GM21717 (cell line): Measurements from ENCODE around the gene STK10.
"Not testable (repeated sequence)": the region's sequence is repeated elsewhere in the genome, so short reads cannot be mapped to it uniquely, and the experiment has no call there.

Experiments
- ATAC-seq: cut with Tn5 transposase; IDR thresholded peaks from one replicate; pipeline ENCODE4 v1.9.1; 2021; ENCODE audit warnings: mild to moderate bottlenecking, moderate library complexity; ENCODE audit not compliant: unreplicated experiment

STK10 gene

DNA sequence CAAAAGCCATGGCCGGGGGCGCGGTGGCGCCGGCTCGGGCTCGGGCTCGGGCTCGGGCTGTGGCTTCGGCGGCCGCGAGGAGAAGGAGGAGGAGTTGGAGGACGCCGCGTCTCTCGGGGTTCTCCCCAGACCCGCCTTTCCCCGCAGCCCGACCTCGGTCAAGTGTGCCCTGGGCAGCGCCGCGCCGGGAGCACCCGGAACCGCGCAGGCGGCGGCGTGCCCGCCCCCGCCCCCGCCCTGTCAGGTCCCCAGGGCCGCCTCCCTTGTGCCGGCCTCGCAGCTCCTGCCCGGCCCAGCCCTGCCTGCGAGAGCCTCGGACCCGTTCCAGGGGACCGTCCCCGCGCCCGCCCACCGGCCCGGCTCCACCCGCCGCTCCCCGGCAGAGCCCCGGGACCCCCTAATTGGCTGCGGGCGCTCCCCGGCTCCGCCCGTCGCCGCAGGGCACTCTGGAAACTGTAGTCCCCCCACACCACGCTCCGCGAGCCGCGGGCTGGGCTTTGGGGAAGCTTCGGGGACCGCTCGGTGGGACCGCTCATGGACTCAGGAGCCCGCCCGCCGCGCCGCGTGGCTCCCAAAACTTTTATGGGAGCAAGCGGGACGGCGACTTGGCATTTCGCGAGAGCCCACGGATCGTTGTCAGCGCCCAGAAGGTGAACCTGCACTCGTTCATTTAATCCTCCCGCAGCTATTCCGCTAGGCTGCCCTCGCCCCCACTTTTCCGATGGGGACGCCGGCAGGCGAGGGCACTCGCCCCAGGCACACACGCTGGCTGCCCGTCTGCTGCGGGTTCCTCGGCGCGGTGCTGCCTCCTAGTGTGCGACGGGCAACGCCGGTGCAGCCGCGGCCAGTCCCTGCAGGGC is at the start of gene STK10:
Gene STK10 (minus strand): TSS at position 192 of the 860 bp plus-strand sequence. CDS start 182 bp downstream, at position 10.
- ATAC-seq, result peak; percentile 73

DNA sequence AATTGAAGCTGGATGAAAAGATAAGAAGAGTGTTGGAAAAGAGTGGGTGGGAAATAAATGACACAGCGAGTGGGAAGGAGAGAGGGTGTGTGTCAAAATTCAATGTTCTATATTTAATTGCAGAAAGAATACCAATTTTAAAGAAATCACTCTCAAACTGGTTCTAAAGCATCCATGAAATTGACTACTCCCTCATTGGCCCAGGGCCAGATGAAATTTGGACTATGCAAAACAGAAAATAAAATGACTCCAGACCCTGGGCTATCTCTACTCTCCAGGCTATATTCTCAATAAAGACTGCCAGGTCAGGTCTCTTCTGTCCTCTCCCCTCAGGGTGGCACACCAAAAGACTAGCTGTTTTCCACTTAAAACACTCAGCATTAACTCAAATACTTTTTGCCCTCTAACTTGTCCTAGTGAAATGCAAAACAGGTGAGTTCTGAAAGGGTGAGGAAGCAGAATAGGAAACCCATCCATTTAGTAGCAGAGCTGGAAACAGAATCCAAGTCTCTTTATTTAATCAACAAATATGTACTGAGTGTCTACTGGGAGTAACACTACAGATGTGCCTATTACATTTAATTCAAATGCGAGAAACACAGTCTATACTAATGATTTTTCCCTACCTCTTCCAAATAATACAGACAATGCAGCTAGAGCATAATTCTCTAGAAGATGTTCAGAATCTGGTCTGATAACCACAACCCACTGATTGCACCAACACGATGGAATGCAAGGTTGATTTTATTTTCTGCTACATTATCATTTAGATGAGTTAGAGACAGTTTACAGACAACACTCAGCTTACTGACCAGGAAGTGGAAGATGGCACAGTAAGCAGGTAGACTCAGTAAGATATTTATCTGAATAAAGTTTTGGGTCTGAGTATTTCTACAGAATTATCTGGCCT is 48.1 kb upstream of the STK10 start:
- no peak for ATAC-seq

DNA sequence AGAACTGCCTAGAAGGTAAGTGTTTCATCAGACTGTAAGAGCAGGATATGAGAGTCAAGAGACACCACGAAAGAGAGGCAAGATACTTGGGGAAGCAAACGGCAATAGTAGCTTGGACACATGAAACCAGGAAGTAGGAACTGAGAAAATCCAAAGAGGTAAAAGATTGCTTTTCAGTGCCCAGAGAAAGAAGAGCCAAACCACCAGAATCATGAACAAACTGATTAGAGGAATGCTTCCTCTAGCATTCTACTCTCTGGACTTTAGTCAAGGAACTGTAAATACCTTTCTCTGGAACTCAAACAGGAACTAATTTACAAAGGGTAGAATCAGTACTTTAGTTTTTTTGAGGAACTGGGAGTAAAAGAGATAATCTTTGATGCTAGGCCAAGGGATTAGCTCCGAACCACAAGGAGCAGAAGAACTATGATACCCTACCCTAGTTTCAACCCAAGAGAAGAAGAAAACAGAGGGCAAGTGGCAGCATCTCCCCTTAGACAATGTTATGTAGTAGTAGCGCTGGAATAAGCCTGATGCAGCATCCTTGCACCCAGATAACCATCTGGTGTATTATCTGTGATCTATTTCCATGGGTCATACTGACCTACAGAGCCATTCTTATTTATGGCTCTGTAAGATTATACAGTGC is 47.2 kb upstream of the STK10 start:
- peak; percentile 80 for ATAC-seq

GRCh38 chr5:172234031-172234430 is 46.0 kb upstream of the STK10 start:
- no peak for ATAC-seq

- no peak for ATAC-seq
These were observed 41.9 kb upstream of the STK10 start for GRCh38 chr5:172229904-172230303.

DNA sequence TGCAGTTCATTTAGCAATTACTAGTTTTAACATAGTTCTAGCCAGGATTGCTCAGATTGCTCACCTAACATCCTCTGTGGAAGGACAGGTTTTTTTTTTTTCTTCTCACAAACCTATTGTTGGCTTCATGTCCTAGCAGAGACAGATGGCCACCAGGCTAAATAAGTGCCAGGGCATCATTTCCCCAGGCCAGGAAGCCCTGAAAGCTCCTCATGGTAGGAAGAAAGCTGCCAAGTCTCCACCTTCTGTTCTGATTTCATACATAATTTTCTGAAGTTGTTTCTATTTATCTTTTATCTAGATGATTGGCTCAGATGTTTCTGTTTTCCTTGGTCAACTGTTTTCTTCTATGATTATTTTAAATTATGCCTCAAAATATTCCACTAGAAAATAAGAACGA is 37.0 kb upstream of the STK10 start:
- ATAC-seq, result no peak

- ATAC-seq, result peak; percentile 83
These were observed 36.2 kb upstream of the STK10 start for GRCh38 chr5:172223901-172224873.

- ATAC-seq, result no peak
These were observed 31.3 kb upstream of the STK10 start for GRCh38 chr5:172219296-172219695.

DNA sequence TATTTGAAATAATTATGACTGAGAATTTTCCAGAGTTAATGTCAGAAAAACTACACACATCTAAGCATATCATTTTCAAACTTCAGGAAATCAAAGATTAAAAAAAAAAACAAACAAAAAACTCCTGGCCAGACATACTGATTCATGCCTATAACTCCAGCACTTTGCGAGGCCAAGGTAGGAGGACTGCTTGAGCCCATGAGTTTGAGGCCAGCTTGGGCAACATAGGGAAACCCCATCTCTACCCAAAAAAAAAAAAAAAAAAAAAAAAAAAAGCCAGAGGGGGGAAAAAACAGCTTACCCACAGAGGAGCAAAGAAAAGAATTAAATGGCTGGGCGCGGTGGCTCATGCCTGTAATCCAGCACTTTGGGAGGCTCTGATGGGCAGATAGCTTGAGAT is 28.3 kb upstream of the STK10 start:
- ATAC-seq, result no peak

- ATAC-seq, result no peak
These were observed 25.1 kb upstream of the STK10 start for GRCh38 chr5:172213126-172213525.

GRCh38 chr5:172211676-172212075 is 23.7 kb upstream of the STK10 start:
- no peak for ATAC-seq

DNA sequence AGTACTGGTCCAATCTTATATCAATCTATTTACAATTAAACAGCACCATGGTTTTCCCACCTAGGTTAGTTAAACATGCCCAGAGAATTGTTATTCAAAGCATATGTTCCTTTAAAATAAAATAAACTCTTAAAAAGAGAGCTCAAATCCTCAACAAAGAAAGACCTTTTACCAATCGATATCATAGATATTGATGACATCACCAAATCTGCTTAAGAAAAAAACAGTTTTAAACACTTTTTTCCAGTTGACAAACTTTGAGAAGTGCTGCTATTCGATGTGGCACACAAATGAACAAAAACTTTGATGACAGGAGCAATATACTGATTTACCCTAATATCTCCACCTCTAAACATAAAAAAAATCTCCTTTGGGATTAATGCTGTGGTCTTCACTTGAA is 21.7 kb upstream of the STK10 start:
- ATAC-seq, result no peak

GRCh38 chr5:172207511-172207910 is 19.5 kb upstream of the STK10 start:
- ATAC-seq, result no peak

DNA sequence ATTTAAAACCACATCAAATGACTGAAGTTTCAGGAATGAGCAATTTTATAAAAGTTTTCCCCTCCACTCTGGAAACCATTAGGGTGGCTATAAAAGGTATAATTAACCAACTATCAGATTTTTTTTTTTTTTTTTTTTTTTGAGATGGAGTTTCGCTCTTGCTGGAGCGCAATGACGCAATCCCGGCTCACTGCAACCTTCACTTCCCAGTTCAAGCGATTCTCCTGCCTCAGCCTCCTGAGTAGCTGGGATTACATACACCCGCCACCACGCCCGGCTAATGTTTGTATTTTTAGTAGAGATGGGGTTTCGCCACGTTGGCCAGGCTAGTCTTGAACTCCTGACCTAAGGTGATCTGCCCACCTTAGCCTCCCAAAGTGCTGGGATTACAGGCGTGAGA is 18.0 kb upstream of the STK10 start:
- not testable (repeated sequence) for ATAC-seq

- no peak for ATAC-seq
These were observed 12.5 kb upstream of the STK10 start for GRCh38 chr5:172200476-172200875.

DNA sequence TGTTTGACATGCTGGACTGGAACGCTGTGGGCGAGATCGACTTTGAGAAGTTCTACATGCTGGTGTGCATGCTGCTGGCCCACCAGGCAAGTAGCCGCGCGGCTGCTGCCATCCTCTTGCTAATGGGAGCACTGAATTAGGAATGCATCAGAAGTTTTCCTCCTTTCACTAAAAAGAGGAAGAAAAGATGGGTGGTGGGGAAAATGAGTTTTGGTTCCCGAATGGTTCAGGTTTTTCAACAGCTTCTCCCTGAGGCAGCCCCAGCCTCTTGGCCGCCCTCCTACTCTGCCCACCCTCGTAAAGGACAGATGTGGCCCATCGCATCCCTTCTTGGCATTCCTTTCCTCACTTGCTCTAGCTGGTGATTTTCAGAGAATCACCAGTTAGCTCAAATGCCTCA is 11.4 kb upstream of the STK10 start:
- no peak for ATAC-seq

DNA sequence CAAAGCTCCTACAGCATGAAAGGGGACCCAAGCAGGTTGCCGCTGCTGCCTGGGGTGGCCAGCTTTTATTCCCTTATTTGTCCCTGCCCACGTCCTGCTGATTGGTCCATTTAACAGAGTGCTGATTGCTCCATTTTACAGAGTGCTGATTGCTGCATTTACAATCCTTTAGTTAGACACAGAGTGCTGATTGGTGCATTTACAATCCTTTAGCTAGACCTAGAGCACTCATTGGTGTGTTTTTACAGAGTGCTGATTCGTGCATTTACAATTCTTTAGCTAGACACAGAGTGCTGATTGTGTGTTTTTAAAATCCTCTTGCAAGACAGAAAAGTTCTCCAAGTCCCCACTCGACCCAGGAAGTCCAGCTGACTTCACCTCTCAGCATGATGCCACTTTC is 9.8 kb upstream of the STK10 start:
- not testable (repeated sequence) for ATAC-seq

DNA sequence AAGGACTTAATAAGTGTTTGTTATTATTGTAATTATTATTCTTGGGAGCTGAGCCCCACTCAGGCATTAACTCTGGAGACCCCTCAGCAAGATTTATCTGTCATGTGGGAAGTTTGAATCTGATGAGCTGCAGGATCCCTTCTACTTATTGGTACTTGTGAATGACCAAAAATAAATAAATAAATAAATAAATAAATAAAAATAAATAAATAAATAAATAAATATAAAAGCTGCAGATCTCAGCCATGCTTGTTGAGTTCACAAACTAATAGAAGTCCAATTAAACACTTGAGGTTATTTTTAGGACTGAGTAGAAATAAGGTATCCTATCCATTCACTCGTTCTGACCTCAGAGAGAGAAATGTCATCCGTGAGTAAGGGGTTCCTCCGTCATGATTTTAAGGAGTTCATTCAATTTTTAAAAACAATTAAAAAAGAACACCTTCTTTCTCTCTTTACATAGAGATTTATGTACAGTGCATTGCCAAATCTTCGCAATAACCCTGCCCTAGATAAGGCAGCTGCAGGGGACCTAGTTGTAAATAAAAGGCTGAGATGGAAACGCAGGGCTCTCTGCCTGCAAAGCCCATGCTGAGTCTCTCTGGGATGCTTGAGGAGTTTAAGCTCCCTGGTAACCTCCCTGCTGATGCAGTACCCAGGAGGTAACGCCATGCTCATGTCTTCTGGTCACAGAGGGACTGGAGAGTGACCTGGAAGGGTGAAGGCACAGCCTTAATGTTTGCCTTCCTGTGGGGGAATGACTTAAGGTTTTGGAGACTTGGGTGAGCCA is 7.2 kb upstream of the STK10 start:
- no peak for ATAC-seq

DNA sequence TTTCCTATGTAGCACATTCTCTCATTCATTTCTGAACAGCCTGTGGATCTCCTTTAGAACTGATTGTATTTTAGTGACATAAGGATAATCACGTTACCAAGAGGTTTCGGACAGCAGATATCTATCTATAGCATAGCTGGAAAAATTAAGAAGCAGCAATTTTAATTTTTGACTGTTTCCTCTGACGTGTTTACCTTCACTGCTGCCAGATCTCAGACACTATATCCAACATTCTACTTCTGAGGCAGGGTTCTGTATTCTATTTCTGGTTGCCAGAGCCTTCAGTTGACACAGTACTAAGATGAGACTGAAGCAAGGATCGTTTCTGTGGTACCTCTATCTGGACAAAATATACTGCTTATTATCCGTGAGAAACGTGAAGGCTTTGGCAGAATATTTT is 5.8 kb upstream of the STK10 start, which contains the start of gene EFCAB9:
Gene EFCAB9 (plus strand): TSS at position 301 of the 400 bp plus-strand sequence. CDS start 1 bp downstream, at position 302.
- no peak for ATAC-seq
